GM10248 (cell line): ENCODE measurements around the gene RAC2.

ENCODE experiments used
- CTCF ChIA-PET: fragments of 300-600 bp; sonication (Branson Sonifier 250); formaldehyde crosslinking; extraction: SDS; loops from one replicate; lab custom pipeline; 2021; ENCODE audit warnings: antibody characterized with exemption; lab: Yijun Ruan, JAX
- POLR2A ChIA-PET: fragments of 350-650 bp; sonication (Branson Sonifier 250); formaldehyde crosslinking; extraction: SDS; loops from one replicate; lab custom pipeline; 2020; ENCODE audit warnings: antibody characterized with exemption; lab: Yijun Ruan, JAX
- DNase-seq: peaks from one replicate; pipeline ENCODE4 v3.0.0; 2012; ENCODE audit errors: extremely low spot score
- TF ChIP-seq, protein P1 (sequence below): IDR thresholded peaks from 2 replicates; pipeline ENCODE4 v1.5.1; 2012; ENCODE audit warnings: mild to moderate bottlenecking, low read depth; ENCODE audit errors: extremely low read depth, missing control alignments, control extremely low read depth

RAC2 gene

DNA sequence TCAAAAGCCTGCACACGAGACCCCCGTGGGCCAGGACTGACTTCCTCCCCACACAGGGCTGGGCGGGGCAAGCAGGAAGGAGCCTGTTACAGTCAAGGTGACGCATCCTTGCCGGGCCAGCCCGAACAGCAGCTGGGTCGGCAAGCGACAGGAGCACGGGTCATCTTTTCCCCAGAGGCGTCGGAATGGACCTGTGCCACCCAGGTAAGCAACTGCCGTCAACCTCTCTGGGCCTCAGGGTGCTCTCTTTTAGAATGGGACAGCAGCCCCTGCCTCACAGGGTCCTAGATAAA lies 38.3 kb upstream of the RAC2 start, which contains the start of gene CYTH4:
CYTH4 (plus strand) TSS at position 124 of the 293 bp plus-strand sequence; CDS start at position 186, 62 bp downstream.
- DNase-seq: peak; percentile 81
- POLR2A ChIA-PET: no interaction called here
- TF ChIP-seq, protein P1, sequence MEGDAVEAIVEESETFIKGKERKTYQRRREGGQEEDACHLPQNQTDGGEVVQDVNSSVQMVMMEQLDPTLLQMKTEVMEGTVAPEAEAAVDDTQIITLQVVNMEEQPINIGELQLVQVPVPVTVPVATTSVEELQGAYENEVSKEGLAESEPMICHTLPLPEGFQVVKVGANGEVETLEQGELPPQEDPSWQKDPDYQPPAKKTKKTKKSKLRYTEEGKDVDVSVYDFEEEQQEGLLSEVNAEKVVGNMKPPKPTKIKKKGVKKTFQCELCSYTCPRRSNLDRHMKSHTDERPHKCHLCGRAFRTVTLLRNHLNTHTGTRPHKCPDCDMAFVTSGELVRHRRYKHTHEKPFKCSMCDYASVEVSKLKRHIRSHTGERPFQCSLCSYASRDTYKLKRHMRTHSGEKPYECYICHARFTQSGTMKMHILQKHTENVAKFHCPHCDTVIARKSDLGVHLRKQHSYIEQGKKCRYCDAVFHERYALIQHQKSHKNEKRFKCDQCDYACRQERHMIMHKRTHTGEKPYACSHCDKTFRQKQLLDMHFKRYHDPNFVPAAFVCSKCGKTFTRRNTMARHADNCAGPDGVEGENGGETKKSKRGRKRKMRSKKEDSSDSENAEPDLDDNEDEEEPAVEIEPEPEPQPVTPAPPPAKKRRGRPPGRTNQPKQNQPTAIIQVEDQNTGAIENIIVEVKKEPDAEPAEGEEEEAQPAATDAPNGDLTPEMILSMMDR: no peak
- CTCF ChIA-PET: interaction anchor here (1.3 to 2.2 kb wide), 7 partner anchors 10 to 160 kb away, joined by 3 to 9 read pairs (median 4); no protein-coding TSS in a partner anchor

DNA sequence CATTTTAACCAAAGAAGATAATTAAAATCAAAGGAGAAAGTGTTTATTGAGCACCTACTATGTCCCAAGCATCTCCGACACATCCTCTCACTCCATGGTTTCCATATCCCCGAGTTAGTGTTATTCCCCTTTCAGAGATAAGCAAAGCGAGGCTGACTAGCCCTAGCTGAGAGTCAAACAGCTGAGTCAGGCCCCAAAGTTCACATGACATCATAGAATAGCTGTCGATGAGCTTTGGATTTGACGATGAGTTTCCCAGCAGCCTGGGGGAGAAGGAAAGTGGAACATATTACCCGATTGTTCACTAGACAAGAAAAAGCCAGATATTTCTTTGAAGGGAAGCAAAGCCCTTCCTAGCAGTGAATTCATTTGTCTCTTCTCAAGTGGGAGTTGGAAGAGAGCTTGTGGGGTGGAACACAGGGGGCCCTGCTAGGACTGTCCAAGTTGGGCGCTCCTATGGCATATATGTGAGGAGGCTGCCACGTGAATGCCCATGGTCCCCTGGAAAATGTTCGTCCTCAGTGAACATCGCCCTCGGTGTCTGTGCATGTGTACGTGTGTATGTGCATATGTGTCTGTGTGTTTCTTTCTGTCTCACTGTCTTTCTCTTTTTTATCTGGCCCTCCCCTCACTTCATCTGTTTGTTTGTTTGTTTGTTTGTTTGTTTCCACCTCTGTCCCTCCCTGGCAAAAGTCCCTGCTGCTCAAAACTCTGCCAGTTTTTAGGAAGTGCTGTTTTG lies 37.7 kb upstream of the RAC2 start:
- TF ChIP-seq, protein P1: no peak
- ChIA-PET POLR2A (interaction anchor here (1.2 kb wide), 1 partner anchor 14 kb away, joined by 3 read pairs; no protein-coding TSS in a partner anchor), CTCF (interaction anchor here (0.7 to 2.2 kb wide), 8 partner anchors 10 to 49 kb away, joined by 3 to 9 read pairs (median 4); no protein-coding TSS in a partner anchor)
- DNase-seq: no peak

DNA sequence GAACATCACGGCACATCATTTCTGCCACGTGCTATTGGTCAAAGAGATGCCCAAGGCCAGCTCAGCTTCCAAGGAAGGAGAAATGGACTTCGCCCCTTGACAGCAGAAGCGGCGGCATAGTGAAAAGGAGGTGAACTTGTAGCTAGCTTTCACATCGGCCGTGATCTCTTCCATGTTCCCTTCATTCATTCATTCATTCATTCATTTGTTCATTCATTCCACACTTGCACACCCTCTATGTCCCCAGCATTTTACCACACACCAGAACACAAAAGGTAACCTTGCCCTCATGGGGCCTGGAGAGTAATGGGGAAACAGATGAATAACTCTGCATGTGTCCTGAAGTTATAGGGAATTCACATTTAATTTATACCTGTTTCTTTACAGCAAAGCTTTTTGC lies 37.1 kb upstream of the RAC2 start:
- no peak for DNase-seq
- TF ChIP-seq, protein P1: no peak
- ChIA-PET POLR2A (interaction anchor here (1.2 kb wide), 1 partner anchor 15 kb away, joined by 3 read pairs; no protein-coding TSS in a partner anchor), CTCF (interaction anchor here (0.7 to 1.6 kb wide), 6 partner anchors 9 to 50 kb away, joined by 3 to 8 read pairs (median 4); no protein-coding TSS in a partner anchor)

DNA sequence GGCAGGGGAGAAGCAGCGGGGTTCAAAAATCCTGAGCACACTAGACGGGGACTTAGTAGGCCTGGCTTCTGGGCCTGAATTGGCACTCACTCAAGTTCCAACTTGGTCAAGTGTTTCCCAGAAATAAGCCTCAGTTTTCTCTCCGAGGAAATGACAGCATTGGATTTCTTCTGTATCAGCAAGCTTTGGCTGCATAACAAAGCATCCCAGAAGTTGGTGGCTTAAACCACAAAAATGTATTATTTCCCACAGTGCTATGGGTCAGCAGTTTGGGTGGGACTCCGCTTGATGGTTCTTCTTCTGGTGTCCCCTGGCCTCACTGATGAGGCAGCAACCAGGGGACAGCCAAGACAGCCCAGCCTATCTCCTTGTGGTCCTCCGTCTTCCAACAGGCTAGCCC lies 36.6 kb upstream of the RAC2 start:
- CTCF ChIA-PET: interaction anchor here (1.3 to 1.4 kb wide), 2 partner anchors 14 to 50 kb away, joined by 3 to 8 read pairs; no protein-coding TSS in a partner anchor
- no peak for DNase-seq
- TF ChIP-seq, protein P1: no peak
- POLR2A ChIA-PET: interaction anchor here (1.2 kb wide), 1 partner anchor 15 kb away, joined by 3 read pairs; no protein-coding TSS in a partner anchor

DNA sequence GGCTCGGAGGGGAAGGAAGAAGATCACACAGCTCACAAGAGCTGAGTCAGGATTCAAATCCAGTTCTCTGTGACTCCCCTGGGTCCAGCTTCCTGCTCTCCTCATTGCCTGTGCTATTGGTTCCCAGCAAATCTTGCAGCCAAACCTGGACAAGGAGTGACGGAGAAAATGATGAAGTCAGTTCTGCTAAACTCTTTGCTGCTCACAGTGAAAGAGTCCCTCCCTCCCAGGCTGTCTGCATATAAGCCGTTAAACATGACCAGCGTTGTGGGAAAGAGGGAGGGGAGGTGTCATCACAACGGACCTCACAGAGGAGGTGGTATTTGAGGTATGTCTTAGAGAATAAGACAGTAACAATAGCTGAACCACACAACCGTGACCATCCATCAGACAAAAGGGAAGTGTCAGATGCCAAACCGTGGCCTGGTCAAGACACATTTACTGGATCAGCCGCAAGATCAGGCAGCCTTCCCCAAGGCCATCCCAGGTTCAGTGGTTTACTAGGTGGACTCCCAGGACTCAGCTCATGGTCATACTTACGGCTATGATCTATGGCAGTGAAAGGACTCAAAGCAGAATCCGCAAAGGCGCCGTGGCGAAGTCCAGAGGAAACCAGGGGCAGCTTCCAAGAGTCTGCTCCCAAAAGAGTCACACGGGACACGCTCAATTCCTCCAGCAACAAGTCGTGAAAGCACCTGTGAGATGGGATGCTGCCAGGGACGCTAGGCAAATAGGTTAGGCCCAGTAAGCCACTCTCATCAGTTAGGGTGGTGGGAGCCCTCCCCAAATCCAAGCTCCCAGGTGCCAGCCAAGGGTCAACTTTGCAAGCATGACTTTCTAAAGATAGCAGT lies 35.5 kb upstream of the RAC2 start:
- TF ChIP-seq, protein P1: no peak
- no peak for DNase-seq
- CTCF ChIA-PET: interaction anchor here (1.0 to 2.4 kb wide), 6 partner anchors 12 to 288 kb away, joined by 3 to 9 read pairs (median 4); no protein-coding TSS in a partner anchor
- POLR2A ChIA-PET: no interaction called here

DNA sequence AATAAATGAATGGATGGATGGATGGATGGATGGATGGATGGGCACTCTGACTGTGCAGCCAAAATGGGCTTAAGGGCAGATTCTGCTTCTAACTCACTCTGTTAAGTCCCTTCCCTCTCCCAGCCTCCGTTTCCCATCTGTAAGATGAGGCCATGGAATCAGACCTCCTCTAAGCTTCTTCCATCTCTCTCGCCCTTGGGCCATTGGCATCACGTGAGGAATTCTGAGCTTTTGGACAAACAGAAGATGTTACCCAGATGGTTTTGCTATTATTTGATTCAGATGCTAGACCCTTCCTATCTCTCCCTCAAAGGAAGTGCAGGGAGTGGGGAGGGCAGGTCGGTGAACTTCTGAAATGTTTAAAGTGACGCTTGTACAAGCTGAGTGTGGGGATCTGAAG lies 34.2 kb upstream of the RAC2 start:
- ChIA-PET CTCF (interaction anchor here (1.5 to 2.4 kb wide), 5 partner anchors 12 to 27 kb away, joined by 3 to 9 read pairs (median 6); no protein-coding TSS in a partner anchor), POLR2A (no interaction called here)
- no peak for DNase-seq
- TF ChIP-seq, protein P1: no peak
